ENCODE measurements around the gene SPIRE2.
"Not testable (repeated sequence)": the region's sequence is repeated elsewhere in the genome, so short reads cannot be mapped to it uniquely, and the experiment has no call there.

SPIRE2 gene

GRCh38 chr16:89829630-89830437 is 1.6 kb downstream of the SPIRE2 start:
- H3K27ac ChIP-seq (ENCODE audit: low read length): no peak overlapping the region
- no peak overlapping the region for H3K9ac ChIP-seq (ENCODE audit: low read depth, low read length)
- peak overlapping the region; percentile 75; the same call in 1 of the 2 replicates for H3K4me3 ChIP-seq (ENCODE audit: low read length)

GRCh38 chr16:89831810-89832328 is 3.6 kb downstream of the SPIRE2 start:
- Histone ChIP-seq H3K27ac (ENCODE audit: low read length) (no peak overlapping the region), H3K4me3 (ENCODE audit: low read length) (no peak overlapping the region), H3K9me3 (ENCODE audit: insufficient read depth, low read depth, low read length) (no peaks in the 10 kb centered on the region), H3K9ac (ENCODE audit: low read depth, low read length) (no peak overlapping the region), H3K4me1 (ENCODE audit: insufficient read depth, low read length) (peaks cover 5% of the 10 kb centered on the region; the same call in 1 of the 2 replicates), H3K27me3 (ENCODE audit: insufficient read depth, low read length) (no peaks in the 10 kb centered on the region; the same call in 1 of the 2 replicates), H3K36me3 (ENCODE audit: insufficient read depth, low read depth, low read length) (no peaks in the 10 kb centered on the region)

More at GRCh38 chr16:89829630-89830437, 1.6 kb downstream of the SPIRE2 start:
- Histone ChIP-seq H3K27me3 (ENCODE audit: insufficient read depth, low read length) (no peaks in the 10 kb centered on the region; the same call in 1 of the 2 replicates), H3K36me3 (ENCODE audit: insufficient read depth, low read depth, low read length) (no peaks in the 10 kb centered on the region), H3K4me1 (ENCODE audit: insufficient read depth, low read length) (peaks cover 5% of the 10 kb centered on the region; the same call in 1 of the 2 replicates), H3K9me3 (ENCODE audit: insufficient read depth, low read depth, low read length) (no peaks in the 10 kb centered on the region)

GRCh38 chr16:89833664-89834363 is 5.5 kb downstream of the SPIRE2 start:
- H3K4me3 ChIP-seq (ENCODE audit: low read length); H3K9me3 ChIP-seq (ENCODE audit: insufficient read depth, low read depth, low read length); H3K4me1 ChIP-seq (ENCODE audit: insufficient read depth, low read length); H3K9ac ChIP-seq (ENCODE audit: low read depth, low read length); H3K36me3 ChIP-seq (ENCODE audit: insufficient read depth, low read depth, low read length); H3K27me3 ChIP-seq (ENCODE audit: insufficient read depth, low read length); H3K27ac ChIP-seq (ENCODE audit: low read length): not testable (repeated sequence)

- not testable (repeated sequence) for H3K4me1 ChIP-seq (ENCODE audit: insufficient read depth, low read length); H3K36me3 ChIP-seq (ENCODE audit: insufficient read depth, low read depth, low read length); H3K9me3 ChIP-seq (ENCODE audit: insufficient read depth, low read depth, low read length); H3K9ac ChIP-seq (ENCODE audit: low read depth, low read length); H3K27me3 ChIP-seq (ENCODE audit: insufficient read depth, low read length); H3K4me3 ChIP-seq (ENCODE audit: low read length); H3K27ac ChIP-seq (ENCODE audit: low read length)
These were observed 6.6 kb downstream of the SPIRE2 start for GRCh38 chr16:89834813-89835363.

- H3K4me3 ChIP-seq (ENCODE audit: low read length); H3K9me3 ChIP-seq (ENCODE audit: insufficient read depth, low read depth, low read length); H3K4me1 ChIP-seq (ENCODE audit: insufficient read depth, low read length); H3K36me3 ChIP-seq (ENCODE audit: insufficient read depth, low read depth, low read length); H3K27ac ChIP-seq (ENCODE audit: low read length); H3K27me3 ChIP-seq (ENCODE audit: insufficient read depth, low read length); H3K9ac ChIP-seq (ENCODE audit: low read depth, low read length): not testable (repeated sequence)
These were observed 8.2 kb downstream of the SPIRE2 start for GRCh38 chr16:89836484-89836883.

- Histone ChIP-seq H3K27me3 (ENCODE audit: insufficient read depth, low read length) (no peaks in the 10 kb centered on the region), H3K27ac (ENCODE audit: low read length) (no peak overlapping the region), H3K9ac (ENCODE audit: low read depth, low read length) (no peak overlapping the region), H3K4me3 (ENCODE audit: low read length) (no peak overlapping the region), H3K4me1 (ENCODE audit: insufficient read depth, low read length) (peaks cover 2% of the 10 kb centered on the region; the same call in 1 of the 2 replicates), H3K36me3 (ENCODE audit: insufficient read depth, low read depth, low read length) (no peaks in the 10 kb centered on the region), H3K9me3 (ENCODE audit: insufficient read depth, low read depth, low read length) (no peaks in the 10 kb centered on the region)
These were observed 8.8 kb downstream of the SPIRE2 start for GRCh38 chr16:89837014-89837546.

GRCh38 chr16:89841275-89841674 is 13.0 kb downstream of the SPIRE2 start:
- Histone ChIP-seq H3K27ac (ENCODE audit: low read length) (no peak overlapping the region), H3K4me3 (ENCODE audit: low read length) (no peak overlapping the region), H3K9me3 (ENCODE audit: insufficient read depth, low read depth, low read length) (no peaks in the 10 kb centered on the region), H3K36me3 (ENCODE audit: insufficient read depth, low read depth, low read length) (no peaks in the 10 kb centered on the region), H3K9ac (ENCODE audit: low read depth, low read length) (no peak overlapping the region), H3K4me1 (ENCODE audit: insufficient read depth, low read length) (peaks cover 2% of the 10 kb centered on the region; the same call in 1 of the 2 replicates), H3K27me3 (ENCODE audit: insufficient read depth, low read length) (no peaks in the 10 kb centered on the region)

- H3K4me3 ChIP-seq (ENCODE audit: low read length): no peak overlapping the region
- H3K9ac ChIP-seq (ENCODE audit: low read depth, low read length): no peak overlapping the region
- H3K36me3 ChIP-seq (ENCODE audit: insufficient read depth, low read depth, low read length): no peaks in the 10 kb centered on the region
- no peaks in the 10 kb centered on the region for H3K9me3 ChIP-seq (ENCODE audit: insufficient read depth, low read depth, low read length)
- no peak overlapping the region for H3K27ac ChIP-seq (ENCODE audit: low read length)
- peaks cover 2% of the 10 kb centered on the region; the same call in 1 of the 2 replicates for H3K4me1 ChIP-seq (ENCODE audit: insufficient read depth, low read length)
- no peaks in the 10 kb centered on the region for H3K27me3 ChIP-seq (ENCODE audit: insufficient read depth, low read length)
These were observed 14.5 kb downstream of the SPIRE2 start for GRCh38 chr16:89842471-89843408.

GRCh38 chr16:89843409-89844350 is 15.4 kb downstream of the SPIRE2 start:
- no peaks in the 10 kb centered on the region for H3K27me3 ChIP-seq (ENCODE audit: insufficient read depth, low read length)
- peaks cover 2% of the 10 kb centered on the region; the same call in 1 of the 2 replicates for H3K4me1 ChIP-seq (ENCODE audit: insufficient read depth, low read length)
- H3K9me3 ChIP-seq (ENCODE audit: insufficient read depth, low read depth, low read length): no peaks in the 10 kb centered on the region
- H3K4me3 ChIP-seq (ENCODE audit: low read length): no peak overlapping the region
- no peak overlapping the region for H3K9ac ChIP-seq (ENCODE audit: low read depth, low read length)
- no peak overlapping the region for H3K27ac ChIP-seq (ENCODE audit: low read length)
- no peaks in the 10 kb centered on the region for H3K36me3 ChIP-seq (ENCODE audit: insufficient read depth, low read depth, low read length)

- Histone ChIP-seq H3K27me3 (ENCODE audit: insufficient read depth, low read length) (no peaks in the 10 kb centered on the region), H3K9ac (ENCODE audit: low read depth, low read length) (no peak overlapping the region), H3K9me3 (ENCODE audit: insufficient read depth, low read depth, low read length) (no peaks in the 10 kb centered on the region), H3K4me3 (ENCODE audit: low read length) (no peak overlapping the region), H3K4me1 (ENCODE audit: insufficient read depth, low read length) (no peaks in the 10 kb centered on the region), H3K36me3 (ENCODE audit: insufficient read depth, low read depth, low read length) (no peaks in the 10 kb centered on the region), H3K27ac (ENCODE audit: low read length) (no peak overlapping the region)
These were observed 16.6 kb downstream of the SPIRE2 start for GRCh38 chr16:89844739-89845339.
